Brain pericyte (primary cell): ENCODE data around the gene ACTMAP.
"Not testable (repeated sequence)": the region's sequence is repeated elsewhere in the genome, so short reads cannot be mapped to it uniquely, and the experiment has no call there.

Source experiments
- DNase-seq: peaks from one replicate; pipeline ENCODE4 v3.0.0-alpha.2; 2012; ENCODE audit warnings: low read depth, low spot score

Gene ACTMAP

DNA sequence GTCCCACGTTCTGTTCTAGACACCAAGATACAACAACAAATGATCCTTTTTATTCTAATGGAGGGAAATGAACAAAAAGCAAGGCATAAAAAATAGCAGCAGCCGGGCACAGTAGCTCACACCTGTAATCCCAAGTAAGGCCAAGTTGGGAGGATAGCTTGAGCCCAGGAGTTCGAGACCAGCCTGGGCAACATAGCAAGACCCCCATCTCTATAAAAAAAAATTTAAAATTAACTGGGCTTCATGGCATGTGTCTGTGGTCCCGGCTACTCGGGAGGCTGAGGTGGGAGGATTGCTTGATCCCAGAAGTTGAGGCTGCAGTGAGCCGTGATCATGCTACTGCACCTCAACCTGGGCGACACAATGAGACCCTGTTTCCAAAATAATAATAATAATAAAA lies 26.1 kb upstream of the ACTMAP start:
- no peak for DNase-seq

GRCh38 chr19:40775632-40776022 lies 25.4 kb upstream of the ACTMAP start:
- DNase-seq: no peak

DNA sequence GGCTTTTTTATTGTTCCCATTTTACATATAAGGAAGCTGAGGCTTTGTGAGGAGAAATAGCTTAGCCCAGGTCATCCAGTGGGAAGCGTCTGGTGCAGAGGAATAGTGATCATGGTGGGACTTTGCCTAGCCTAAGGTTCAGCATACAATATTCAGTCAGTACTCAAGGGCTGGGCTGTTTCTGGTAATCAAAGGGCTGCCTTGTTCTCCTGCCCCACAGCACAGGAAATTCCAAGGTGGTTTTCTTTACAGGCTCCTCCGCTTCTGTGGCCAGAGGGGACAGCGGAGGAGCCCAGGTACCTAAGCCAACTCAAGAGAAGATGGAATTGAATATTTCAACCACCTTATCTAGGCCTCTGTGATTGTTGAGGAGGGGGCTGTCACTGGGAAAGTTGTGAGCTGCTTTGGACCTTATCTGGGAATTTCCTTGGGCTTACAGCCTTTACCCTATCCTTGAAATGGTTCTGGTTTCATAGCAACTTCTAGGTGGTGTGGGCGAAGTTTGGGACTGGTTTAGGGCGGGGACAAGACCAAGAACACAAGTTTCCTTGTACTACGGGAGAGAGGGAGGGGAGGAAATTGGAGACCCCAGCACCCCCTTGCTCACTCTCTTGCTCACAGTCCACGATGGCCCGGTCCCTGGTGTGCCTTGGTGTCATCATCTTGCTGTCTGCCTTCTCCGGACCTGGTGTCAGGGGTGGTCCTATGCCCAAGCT lies 24.8 kb upstream of the ACTMAP start, which contains the start of gene MIA:
TSS of gene MIA (plus strand) at position 606 of the 716 bp plus-strand sequence. CDS start at position 628, 22 bp downstream.
- DNase-seq: no peak

DNA sequence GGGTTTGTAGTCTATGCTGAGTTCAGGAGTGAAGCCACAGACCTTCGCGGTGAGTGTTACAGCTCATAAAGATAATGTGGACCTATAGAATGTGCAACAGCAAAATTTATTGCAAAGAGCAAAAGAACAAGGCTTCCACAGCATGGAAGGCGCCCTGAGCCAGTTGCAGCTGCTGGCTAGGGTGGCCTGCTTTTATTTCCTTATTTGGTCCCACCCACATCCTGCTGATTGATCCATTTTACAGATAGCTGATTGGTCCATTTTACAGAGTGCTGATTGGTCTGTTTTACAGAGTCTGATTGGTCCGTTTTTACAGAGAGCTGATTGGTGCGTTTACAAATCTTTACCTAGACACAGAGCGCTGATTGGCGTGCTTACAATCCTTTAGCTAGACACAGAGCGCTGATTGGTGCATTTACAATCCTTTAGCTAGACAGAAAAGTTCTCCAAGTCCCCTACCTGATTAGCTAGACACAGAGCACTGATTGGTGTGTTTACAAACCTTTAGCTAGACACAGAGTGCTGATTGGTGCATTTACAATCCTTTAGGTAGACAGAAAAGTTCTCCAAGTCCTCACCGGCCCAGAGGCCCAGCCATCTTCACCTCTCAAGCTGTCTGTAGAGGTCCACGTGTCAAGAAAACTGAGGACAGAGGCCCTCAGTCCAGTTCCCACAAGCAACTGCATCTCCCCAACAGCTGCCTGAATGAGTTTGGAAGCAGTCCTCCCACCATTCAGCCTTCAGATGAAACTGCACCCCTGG lies 21.0 kb upstream of the ACTMAP start:
- not testable (repeated sequence) for DNase-seq

DNA sequence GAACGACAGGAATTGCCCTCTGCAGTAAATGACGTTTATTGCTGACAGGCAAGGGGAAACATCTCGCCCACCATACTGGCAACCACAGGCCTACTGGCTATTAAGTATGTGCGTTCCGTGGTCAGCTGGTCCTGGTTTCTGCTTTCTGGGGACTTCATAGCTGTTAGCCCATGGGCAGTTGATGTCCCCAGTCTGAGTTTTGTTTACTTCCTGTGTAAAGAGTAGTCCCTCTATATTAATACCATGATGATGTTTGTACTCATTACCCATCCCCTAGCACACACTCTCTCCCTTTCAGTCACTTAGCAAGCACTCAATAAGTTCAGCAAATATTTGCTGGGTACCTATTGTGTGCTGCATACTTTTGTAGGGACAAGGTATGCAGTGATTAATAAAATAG lies 18.6 kb upstream of the ACTMAP start:
- DNase-seq: no peak

DNA sequence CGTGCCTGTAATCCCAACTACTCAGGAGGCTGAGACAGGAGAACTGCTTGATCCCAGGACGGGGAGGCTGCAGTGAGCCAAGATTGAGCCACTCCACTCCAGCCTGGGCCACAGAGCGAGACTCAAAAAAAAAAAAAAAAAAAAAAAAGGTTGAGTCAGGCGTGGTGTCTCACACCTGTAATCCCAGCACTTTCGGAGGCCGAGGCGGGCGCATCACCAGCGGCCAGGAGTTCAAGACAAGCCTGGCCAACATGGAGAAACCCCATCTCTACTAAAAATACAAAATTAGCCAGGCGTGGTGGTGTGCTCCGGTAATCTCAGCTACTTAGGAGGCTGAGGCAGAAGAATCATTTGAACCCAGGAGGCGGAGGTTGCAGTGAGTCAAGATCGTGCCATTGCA lies 16.1 kb upstream of the ACTMAP start:
- not testable (repeated sequence) for DNase-seq

DNA sequence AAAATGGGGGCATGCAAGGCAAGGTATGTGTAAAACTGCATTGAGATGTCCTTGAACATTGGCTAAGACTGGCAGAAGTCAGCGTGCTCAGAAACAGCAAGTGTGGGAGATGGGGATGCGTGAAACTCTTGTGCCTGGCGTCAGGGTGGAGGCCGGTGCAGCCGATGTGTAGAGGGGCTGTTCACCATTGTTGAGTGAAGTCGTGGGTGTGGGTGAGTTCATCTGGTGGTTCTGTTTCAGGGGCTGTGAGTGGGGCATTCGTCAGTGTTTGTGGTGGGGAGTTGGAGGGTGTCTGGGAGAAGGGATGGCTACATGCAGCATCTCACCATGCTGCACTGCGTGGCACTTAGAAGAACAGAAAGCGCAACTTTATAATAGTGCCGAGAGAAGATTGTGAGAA lies 13.7 kb upstream of the ACTMAP start:
- no peak for DNase-seq

GRCh38 chr19:40763526-40763925 lies 13.2 kb upstream of the ACTMAP start:
- DNase-seq: no peak

GRCh38 chr19:40762754-40763470 lies 12.6 kb upstream of the ACTMAP start:
- DNase-seq: peak; percentile 40

DNA sequence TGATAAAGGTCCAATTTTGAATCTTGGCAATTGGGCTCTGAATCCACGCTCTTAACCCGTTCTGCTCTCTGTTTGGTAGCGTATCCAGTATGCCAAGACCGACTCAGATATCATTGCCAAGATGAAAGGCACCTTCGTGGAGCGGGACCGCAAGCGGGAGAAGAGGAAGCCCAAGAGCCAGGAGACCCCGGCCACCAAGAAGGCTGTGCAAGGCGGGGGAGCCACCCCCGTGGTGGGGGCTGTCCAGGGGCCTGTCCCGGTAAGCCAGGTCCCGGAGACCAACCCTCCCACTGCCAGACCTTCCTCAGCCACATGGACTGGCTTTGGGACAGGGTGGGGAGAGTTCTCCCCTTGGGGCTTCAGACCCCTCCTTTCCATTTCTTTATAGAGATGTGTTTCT lies 9.1 kb upstream of the ACTMAP start:
- DNase-seq: no peak

GRCh38 chr19:40758491-40758890 lies 8.2 kb upstream of the ACTMAP start:
- no peak for DNase-seq

GRCh38 chr19:40756502-40757110 lies 6.3 kb upstream of the ACTMAP start:
- no peak for DNase-seq

GRCh38 chr19:40755791-40756190 lies 5.5 kb upstream of the ACTMAP start:
- DNase-seq: no peak

GRCh38 chr19:40755248-40755624 lies 5.0 kb upstream of the ACTMAP start:
- no peak for DNase-seq

- DNase-seq: no peak
Measured at GRCh38 chr19:40754611-40755247, 4.5 kb upstream of the ACTMAP start.

DNA sequence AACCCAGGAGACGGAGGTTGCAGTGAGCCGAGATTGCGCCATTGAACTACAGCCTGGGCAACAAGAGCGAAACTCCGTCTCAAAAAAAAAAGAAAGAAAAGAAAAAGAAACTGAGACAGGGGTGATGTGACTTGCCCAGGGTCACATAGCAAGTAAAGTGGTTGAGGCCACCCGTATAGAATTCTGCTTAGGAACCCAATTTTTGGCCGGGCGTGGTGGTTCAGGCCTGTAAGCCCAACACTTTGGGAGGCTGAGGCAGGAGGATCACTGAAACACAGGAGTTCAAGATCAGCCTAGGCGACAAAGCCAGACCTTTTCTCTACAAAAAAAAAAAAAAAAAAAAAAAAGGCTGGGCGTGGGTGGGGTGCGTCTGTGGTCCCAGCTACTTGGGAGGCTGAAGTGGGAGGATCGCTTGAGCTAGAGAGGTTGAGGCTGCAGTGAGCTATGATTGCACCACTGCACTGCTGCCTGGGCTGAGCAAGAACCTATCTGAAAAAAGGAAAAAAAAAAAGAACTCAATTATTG lies 2.0 kb upstream of the ACTMAP start:
- DNase-seq: no peak

DNA sequence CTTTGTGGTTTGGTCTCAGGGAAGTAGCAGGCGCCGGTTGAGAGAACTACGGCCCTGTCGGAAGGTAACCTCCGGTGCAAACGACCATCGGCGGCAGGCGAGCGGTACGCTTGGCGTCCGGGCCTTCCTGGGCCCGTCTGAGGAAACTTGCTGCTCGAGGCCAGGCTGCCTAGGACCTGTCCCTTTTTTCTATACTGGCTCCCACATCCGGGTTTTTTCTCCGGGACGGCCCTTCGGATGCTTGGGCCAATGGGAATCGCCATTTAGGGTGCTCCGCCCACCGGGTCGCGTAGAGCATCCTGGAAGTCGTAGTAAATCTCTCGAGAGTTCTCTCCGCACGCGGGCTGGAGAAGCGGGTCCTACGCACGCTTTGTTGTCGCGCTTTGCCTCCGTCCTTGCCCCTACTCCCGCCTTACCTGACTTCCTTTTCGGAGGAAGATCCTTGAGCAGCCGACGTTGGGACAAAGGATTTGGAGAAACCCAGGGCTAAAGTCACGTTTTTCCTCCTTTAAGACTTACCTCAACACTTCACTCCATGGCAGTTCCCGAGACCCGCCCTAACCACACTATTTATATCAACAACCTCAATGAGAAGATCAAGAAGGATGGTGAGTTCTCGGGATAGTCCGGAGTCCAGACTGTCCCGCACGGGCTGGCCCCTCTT lies 729 bp upstream of the ACTMAP start, which contains the start of gene SNRPA:
TSS of gene SNRPA (plus strand) at position 330 of the 664 bp plus-strand sequence. CDS start at position 536, 206 bp downstream.
- DNase-seq: peak; percentile 91

DNA sequence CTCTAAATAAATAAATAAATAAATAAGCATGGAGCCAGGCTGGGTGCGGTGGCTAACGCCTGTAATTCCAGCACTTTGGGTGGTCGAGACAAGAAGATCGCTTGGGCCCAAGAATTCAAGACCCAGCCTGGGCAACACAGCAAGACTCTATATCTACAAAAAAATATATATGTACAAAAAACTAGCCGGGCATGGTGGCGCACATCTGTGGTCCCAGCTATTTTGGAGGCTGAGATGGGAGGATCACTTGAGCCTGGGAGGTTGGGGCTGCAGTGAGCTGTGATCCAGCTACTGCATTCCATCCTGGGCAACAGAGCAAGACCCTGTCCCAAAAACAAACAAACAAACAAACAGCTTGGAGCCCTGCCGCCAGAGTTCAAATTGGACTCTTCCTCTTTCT lies 2.7 kb downstream of the ACTMAP start:
- no peak for DNase-seq

DNA sequence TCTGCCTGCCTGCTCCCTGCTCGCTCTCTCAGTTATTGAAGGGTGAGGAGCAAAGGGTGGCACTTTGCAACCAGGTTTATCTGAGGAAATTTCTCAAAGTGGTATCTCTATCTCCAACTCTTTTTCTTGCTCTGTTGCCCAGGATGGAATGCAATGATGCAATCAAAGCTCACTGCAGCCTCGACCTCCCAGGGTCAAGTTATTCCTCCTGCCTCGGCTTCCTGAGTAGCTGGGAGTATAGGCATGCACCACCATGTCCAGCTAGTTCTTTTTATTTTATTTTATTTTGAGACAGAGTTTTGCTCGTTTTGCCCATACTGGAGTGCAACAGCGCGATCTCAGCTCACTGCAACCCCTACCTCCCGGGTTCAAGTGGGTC lies 4.9 kb downstream of the ACTMAP start:
- DNase-seq: no peak

GRCh38 chr19:40744554-40745401 lies 5.5 kb downstream of the ACTMAP start:
- no peak for DNase-seq
